ENCODE measurements around the gene SRD5A1. TPM values are rescaled to one million over a fixed set of nuclear protein-coding genes. Genes with fewer than 3 reads are reported as not detected.

The SRD5A1 gene
- 11.3 and 29.4 TPM in 2 replicates for total RNA-seq (2014; rRNA removed; shearing (Covaris generic))

GRCh38 chr5:6632888-6633468, at the start of gene SRD5A1, which contains the start of gene NSUN2:
TSS of gene SRD5A1 (plus strand) at chr5:6633440. CDS start at chr5:6633577, 137 bp downstream.
TSS of gene NSUN2 (minus strand) at chr5:6633044. CDS start at chr5:6632979, 65 bp downstream.

GRCh38 chr5:6713274-6714225, 80.3 kb downstream of the SRD5A1 start, which contains the start of gene TENT4A:
TSS of gene TENT4A (plus strand) at chr5:6713432. CDS start at chr5:6713984, 552 bp downstream.

Other genes starting within 250 kb of the SRD5A1 start
- gene UBE2QL1, start 184.6 kb upstream of the SRD5A1 start, total RNA-seq (2014; rRNA removed; shearing (Covaris generic)), result 0.38 and 0.42 TPM in 2 replicates
- 109 and 116 TPM in 2 replicates for gene NSUN2, start 396 bp upstream of the SRD5A1 start, total RNA-seq (2014; rRNA removed; shearing (Covaris generic))
- 22.9 and 23.3 TPM in 2 replicates for gene TENT4A, start 80.0 kb downstream of the SRD5A1 start, total RNA-seq (2014; rRNA removed; shearing (Covaris generic))

Data from A375 (cell line).